HCT116 (cell line): Measurements from ENCODE around the gene TPPP3. TPM values are rescaled to one million over a fixed set of nuclear protein-coding genes. Genes with fewer than 3 reads are reported as not detected.

Experiments
- ATAC-seq: fragments of 200-7000 bp; cut with Tn5 transposase; 2 replicates; pipeline ENCODE4 v1.9.1; 2020; ENCODE audit warnings: mild to moderate bottlenecking, moderate library complexity
- BruUV-seq: library from RNA; stranded (reverse); fragments of 400-500 nt; replicated peaks from 2 replicates; lab custom pipeline; 2021; lab: Mats Ljungman, UMichigan
- CTCF ChIA-PET: fragments of 300-600 bp; sonication (Branson Sonifier 250); formaldehyde crosslinking; loops from one replicate; lab custom pipeline; 2021; ENCODE audit warnings: antibody characterized with exemption; lab: Charles Lee
- POLR2A ChIA-PET: fragments of 300-600, 350-600 bp; sonication (Branson Sonifier 250); formaldehyde crosslinking; loops from one replicate; lab custom pipeline; 2021; ENCODE audit warnings: antibody characterized with exemption; lab: Charles Lee
- RAD21 ChIA-PET, 2 experiments: fragments of 300-600 bp; sonication (Branson Sonifier 250); formaldehyde crosslinking; loops; one replicate each; lab custom pipeline; 2023; ENCODE audit warnings: low total read pairs in 2 of 2; ENCODE audit not compliant: uncharacterized antibody in 2 of 2, unreplicated experiment in 2 of 2, low non-redundant PET in 1 of 2; lab: Charles Lee
- DNase-seq: peaks from one replicate; pipeline ENCODE4 v3.0.0-alpha.2; 2010; ENCODE audit warnings: low read depth, low spot score
- H2AFZ ChIP-seq: fragments of 200-600 bp; shearing (Covaris generic), sonication (generic); 2 replicates; pipeline ENCODE4 v1.6.1; 2017; ENCODE audit warnings: low read depth, mixed run types, mixed read lengths, antibody characterized with exemption, low read length; ENCODE audit not compliant: poor library complexity, severe bottlenecking
- H3K27ac ChIP-seq: 2 replicates; pipeline ENCODE4 v1.5.1; 2012; ENCODE audit warnings: low read depth, low read length
- H3K27me3 ChIP-seq: fragments of 200-600 bp; sonication (generic); 2 replicates; pipeline ENCODE4 v1.6.1; 2016; ENCODE audit warnings: mixed run types, low read length, mixed read lengths; ENCODE audit not compliant: insufficient read depth
- H3K36me3 ChIP-seq, 2 experiments: fragments of 200-500 bp in 1 of 2; fragments of 200-600 bp in 1 of 2; sonication (Bioruptor generic) in 1 of 2; sonication (generic) in 1 of 2; 2 replicates each; pipeline versions ENCODE4 v1.5.1 to v1.6.1; 2014 to 2016; ENCODE audit warnings: low read length in 2 of 2, inconsistent platforms in 1 of 2, mixed read lengths in 1 of 2, mixed run types in 1 of 2; ENCODE audit not compliant: insufficient read depth in 2 of 2, control insufficient read depth in 1 of 2
- H3K4me1 ChIP-seq, 2 experiments: fragments of 200-600 bp in 1 of 2; sonication (generic) in 1 of 2; 2 replicates each; pipeline versions ENCODE4 v1.5.1 to v1.6.1; 2012 to 2017; ENCODE audit warnings: low read length in 2 of 2, inconsistent platforms in 1 of 2, mild to moderate bottlenecking in 1 of 2, mixed read lengths in 1 of 2, mixed run types in 1 of 2, moderate library complexity in 1 of 2; ENCODE audit not compliant: insufficient read depth in 2 of 2, control insufficient read depth in 1 of 2
- H3K4me2 ChIP-seq: fragments of 200-600 bp; sonication (generic); 2 replicates; pipeline ENCODE4 v1.6.1; 2017; ENCODE audit warnings: mixed run types, low read length, mixed read lengths
- H3K4me3 ChIP-seq, 2 experiments: fragments of 200-600 bp in 1 of 2; sonication (generic) in 1 of 2; replicated peaks in 1 of 2; 2 replicates each; pipeline ENCODE4 v1.5.1; 2011 to 2016; ENCODE audit warnings: low read length in 2 of 2, control low read depth in 1 of 2, low read depth in 1 of 2, mild to moderate bottlenecking in 1 of 2, mixed read lengths in 1 of 2, mixed run types in 1 of 2
- H3K79me2 ChIP-seq: fragments of 200-600 bp; sonication (generic); 2 replicates; pipeline ENCODE4 v1.6.1; 2017; ENCODE audit warnings: mild to moderate bottlenecking, mixed run types, low read length, moderate library complexity, mixed read lengths; ENCODE audit not compliant: insufficient read depth
- H3K9ac ChIP-seq: fragments of 200-600 bp; sonication (generic); 2 replicates; pipeline ENCODE4 v1.6.1; 2016; ENCODE audit warnings: low read length, mixed read lengths
- H3K9me2 ChIP-seq: fragments of 200-600 bp; sonication (generic), shearing (Covaris generic); 2 replicates; pipeline ENCODE4 v1.6.1; 2017; ENCODE audit warnings: mixed run types, mild to moderate bottlenecking, moderate library complexity; ENCODE audit not compliant: insufficient read depth
- H3K9me3 ChIP-seq, 2 experiments: fragments of 200-500 bp in 1 of 2; fragments of 200-600 bp in 1 of 2; sonication (Bioruptor generic) in 1 of 2; sonication (generic) in 1 of 2; 2 replicates each; pipeline ENCODE4 v1.6.1; 2014 to 2017; ENCODE audit warnings: low read length in 2 of 2, mixed read lengths in 2 of 2, inconsistent platforms in 1 of 2, low read depth in 1 of 2, mild to moderate bottlenecking in 1 of 2, mixed run types in 1 of 2, moderate library complexity in 1 of 2; ENCODE audit not compliant: control insufficient read depth in 1 of 2, insufficient read depth in 1 of 2
- H4K20me1 ChIP-seq: fragments of 200-600 bp; sonication (generic), shearing (Covaris generic); 2 replicates; pipeline ENCODE4 v1.6.1; 2017; ENCODE audit warnings: mixed run types, mild to moderate bottlenecking, moderate library complexity; ENCODE audit not compliant: insufficient read depth
- CEBPB ChIP-seq: IDR thresholded peaks from 2 replicates; pipeline ENCODE4 v1.6.1; 2012; ENCODE audit warnings: low read depth
- EZH2 ChIP-seq: fragments of 200-600 bp; sonication (generic); IDR thresholded peaks from 2 replicates; pipeline ENCODE4 v1.6.1; 2017; ENCODE audit warnings: antibody characterized with exemption, mixed run types
- POLR2A ChIP-seq: IDR thresholded peaks from 2 replicates; pipeline ENCODE4 v1.7.0; 2011; ENCODE audit warnings: borderline replicate concordance; ENCODE audit not compliant: insufficient read depth, insufficient read length; ENCODE audit errors: extremely low read depth
- REST ChIP-seq: IDR thresholded peaks from 2 replicates; pipeline ENCODE4 v1.6.1; 2012; ENCODE audit warnings: low read depth
- YY1 ChIP-seq: IDR thresholded peaks from 2 replicates; pipeline ENCODE4 v1.6.1; 2011; ENCODE audit warnings: low read length, low read depth, moderate library complexity, mild to moderate bottlenecking; ENCODE audit not compliant: insufficient replicate concordance; ENCODE audit errors: extremely low read depth
- ZNF274 ChIP-seq: fragments of 200-500 bp; sonication (Bioruptor generic); IDR thresholded peaks from 2 replicates; pipeline ENCODE4 v1.6.1; 2014; ENCODE audit warnings: mild to moderate bottlenecking, low read depth, low read length, inconsistent platforms
- intact Hi-C: fragments of 100-400 bp; cut with micrococcal nuclease; formaldehyde crosslinking; loops from 2 replicates; pipeline ENCODE4 v1.10.0; 2022
- total RNA-seq: library from RNA; stranded (reverse); gene quantifications from one replicate; pipeline ENCODE4 v1.2.1, GENCODE V29; 2021; ENCODE audit not compliant: unreplicated experiment

TPPP3 gene
- total RNA-seq, 1 experiment from 2014 or later: 1.2 TPM

DNA sequence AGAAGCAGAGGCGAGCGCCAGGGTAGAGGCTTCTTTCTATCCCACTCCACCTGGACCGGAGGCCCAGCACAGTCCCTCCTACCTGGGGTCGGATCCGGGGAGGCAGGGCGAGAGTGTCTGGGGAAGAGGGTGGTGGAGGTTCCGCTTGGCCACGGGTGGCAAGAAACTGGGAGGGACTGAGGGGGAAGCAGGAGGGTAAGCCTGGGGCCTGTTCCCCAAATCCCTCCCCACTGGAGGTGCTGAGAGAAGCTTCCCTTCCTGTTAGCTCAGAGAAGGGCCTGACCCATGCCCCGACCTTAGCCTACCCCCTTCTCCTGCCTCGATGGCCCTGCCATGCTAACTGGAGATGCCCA is 1.8 kb upstream of the TPPP3 start:
- Histone ChIP-seq H3K4me1 (peaks cover 10 to 20% of the 10 kb centered on the region in 2 experiments), H3K27ac (no peak overlapping the region), H3K36me3 (no peaks in the 10 kb centered on the region), H3K79me2 (no peaks in the 10 kb centered on the region), H3K27me3 (no peaks in the 10 kb centered on the region), H3K9me2 (no peaks in the 10 kb centered on the region), H3K9ac (no peak overlapping the region), H3K4me2 (no peak overlapping the region), H2AFZ (no peak overlapping the region), H3K4me3 (no peak overlapping the region), H3K9me3 (no peaks in the 10 kb centered on the region), H4K20me1 (no peaks in the 10 kb centered on the region)
- ChIA-PET CTCF (no interaction called here), POLR2A (no interaction called here), RAD21 (no interaction called here)
- intact Hi-C loops: loop anchor here (5.0 kb wide), 1 partner anchor 133 kb away; no protein-coding TSS in a partner anchor
- TF ChIP-seq EZH2 (no peak), ZNF274 (no peak), REST (no peak)
- ATAC-seq: no peak
- BruUV-seq: no TSS peak
- no peak for DNase-seq

GRCh38 chr16:67394155-67395104 is 1.1 kb upstream of the TPPP3 start:
- H3K4me1 ChIP-seq: peaks cover 10 to 20% of the 10 kb centered on the region in 2 experiments
- ATAC-seq (no peak), DNase-seq (no peak)
- no peak overlapping the region for H3K27ac ChIP-seq
- H3K9ac ChIP-seq: no peak overlapping the region
- intact Hi-C loops: loop anchor here (5.0 kb wide), 1 partner anchor 132 kb away; no protein-coding TSS in a partner anchor
- H3K9me3 ChIP-seq: no peaks in the 10 kb centered on the region
- H4K20me1 ChIP-seq: no peaks in the 10 kb centered on the region
- H3K4me3 ChIP-seq: no peak overlapping the region
- H3K36me3 ChIP-seq: no peaks in the 10 kb centered on the region
- H2AFZ ChIP-seq: no peak overlapping the region
- no peaks in the 10 kb centered on the region for H3K79me2 ChIP-seq
- BruUV-seq: no TSS peak
- POLR2A ChIA-PET: no interaction called here
- no peak overlapping the region for H3K4me2 ChIP-seq
- no peaks in the 10 kb centered on the region for H3K27me3 ChIP-seq
- no peaks in the 10 kb centered on the region for H3K9me2 ChIP-seq
- CTCF ChIA-PET: no interaction called here
- RAD21 ChIA-PET: no interaction called here
- TF ChIP-seq ZNF274 (no peak), YY1 (no peak), CEBPB (no peak), POLR2A (no peak), REST (no peak)
